GM12865 (cell line): Measurements from ENCODE around the gene FGF14.

ENCODE experiments used
- DNase-seq: peaks from one replicate; pipeline ENCODE4 v3.0.0; 2010; ENCODE audit warnings: low read depth
- H3K4me3 ChIP-seq: 2 replicates; pipeline ENCODE4 v1.5.1; 2011; ENCODE audit warnings: mild to moderate bottlenecking, low read depth, low read length, control low read depth
- CTCF ChIP-seq: IDR thresholded peaks from 2 replicates; pipeline ENCODE4 v1.5.1; 2011; ENCODE audit warnings: low read length, control low read depth, low read depth, inconsistent platforms; ENCODE audit not compliant: insufficient read depth; ENCODE audit errors: missing control alignments

The FGF14 gene

DNA sequence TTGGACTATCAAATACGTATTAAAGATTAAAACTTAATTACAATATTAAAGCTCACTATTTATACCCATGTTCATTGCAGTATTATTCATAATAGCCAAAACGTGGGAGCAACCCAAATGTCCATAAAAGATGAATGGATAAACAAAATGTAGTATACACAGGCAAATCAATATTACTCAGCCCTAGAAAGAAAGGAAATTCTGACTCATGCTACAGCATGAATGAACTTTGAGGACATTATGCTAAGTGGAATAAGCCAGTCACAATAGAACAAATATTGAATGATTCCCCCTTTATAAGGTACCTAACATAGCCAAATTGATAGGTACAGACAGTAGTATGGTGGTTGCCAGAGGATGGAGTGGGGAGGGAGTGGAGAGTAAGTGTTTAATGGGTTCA lies 457.3 kb downstream of the FGF14 start:
- DNase-seq: no peak
- TF ChIP-seq CTCF: no peak
- no peak overlapping the region for H3K4me3 ChIP-seq

DNA sequence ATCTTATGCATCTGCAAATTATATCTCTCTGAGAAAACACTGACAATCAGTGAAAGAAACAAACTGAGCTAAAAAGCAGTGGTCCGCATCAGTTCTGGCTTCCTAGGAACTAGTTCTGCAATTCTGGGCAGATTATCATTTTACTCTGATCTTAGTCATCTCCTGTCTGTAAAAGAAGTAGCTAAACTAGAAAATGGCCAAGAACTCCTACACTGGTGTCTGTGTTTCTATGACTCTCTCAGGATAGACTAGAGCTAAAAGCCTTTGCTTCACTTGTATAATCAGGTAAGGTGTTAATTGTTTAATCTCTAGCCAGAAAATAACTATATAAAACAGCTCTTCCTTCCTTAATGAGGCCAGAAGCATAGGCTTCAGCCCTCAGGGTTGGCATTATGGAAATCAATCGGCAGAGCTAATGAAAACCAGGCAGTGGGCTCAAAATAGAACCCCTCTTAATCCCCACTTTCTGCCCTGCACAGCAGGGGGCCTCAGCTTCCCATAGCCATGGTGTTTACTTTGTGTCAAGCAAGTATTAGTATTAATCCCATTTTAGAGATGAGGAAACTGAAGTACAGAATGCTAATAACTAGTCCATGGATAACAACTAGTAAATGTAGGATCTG lies 459.2 kb downstream of the FGF14 start:
- DNase-seq: no peak
- TF ChIP-seq CTCF: no peak
- no peak overlapping the region for H3K4me3 ChIP-seq

DNA sequence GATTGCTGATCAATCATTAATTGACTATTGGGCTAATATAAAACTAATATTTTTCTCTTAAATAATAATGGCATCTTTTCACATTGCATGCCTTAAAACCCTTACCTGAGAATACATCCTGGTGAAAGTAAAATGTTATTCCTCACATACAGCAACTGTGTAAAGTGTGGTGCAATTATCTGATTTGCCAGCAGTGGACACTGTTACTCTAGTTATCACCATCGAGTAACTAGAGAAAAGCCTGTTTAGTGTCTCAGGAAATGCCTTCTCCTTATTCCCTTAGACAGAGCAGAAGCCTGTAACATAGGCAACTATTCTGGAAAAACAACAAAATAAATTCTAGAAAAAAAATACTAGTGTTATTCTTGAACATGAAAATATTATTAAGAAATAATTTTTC lies 459.8 kb downstream of the FGF14 start:
- peak; percentile 25 for DNase-seq

DNA sequence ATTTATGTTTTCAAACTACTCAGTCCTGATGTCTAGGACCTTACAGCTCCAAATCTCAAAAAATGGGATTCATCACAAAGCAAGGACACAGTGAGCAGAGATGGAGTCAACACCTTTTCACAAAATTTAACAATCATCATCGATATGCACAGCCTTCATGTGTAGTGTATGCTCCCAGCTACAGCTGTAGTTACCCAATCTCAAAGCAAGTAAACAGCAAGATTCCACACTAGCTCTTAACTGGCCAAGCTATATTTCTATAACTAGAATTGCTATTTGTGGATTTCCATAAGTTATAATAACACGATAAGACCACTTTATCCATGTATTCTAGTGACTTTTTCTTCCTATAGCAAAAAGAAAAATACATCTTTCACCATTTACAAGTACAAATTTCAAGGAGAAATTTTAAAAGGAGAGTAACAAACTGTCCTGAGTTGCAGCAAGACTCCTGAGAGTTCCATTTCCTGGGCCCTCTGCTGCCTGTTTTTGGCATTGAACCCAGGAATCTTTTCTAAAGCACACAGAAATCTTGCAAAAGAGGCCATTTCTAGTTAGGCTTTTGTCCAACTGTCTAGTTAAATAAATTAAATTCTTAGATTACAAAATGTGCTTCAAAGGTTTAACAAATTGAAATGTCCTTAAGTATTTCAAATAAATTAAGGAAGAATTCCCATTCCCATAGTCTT lies 460.6 kb downstream of the FGF14 start:
- no peak for DNase-seq
- H3K4me3 ChIP-seq: no peak overlapping the region
- TF ChIP-seq CTCF: peak; percentile 9

More for the DNA sequence above, 459.8 kb downstream of the FGF14 start:
- TF ChIP-seq CTCF: peak; percentile 65
- no peak overlapping the region for H3K4me3 ChIP-seq

DNA sequence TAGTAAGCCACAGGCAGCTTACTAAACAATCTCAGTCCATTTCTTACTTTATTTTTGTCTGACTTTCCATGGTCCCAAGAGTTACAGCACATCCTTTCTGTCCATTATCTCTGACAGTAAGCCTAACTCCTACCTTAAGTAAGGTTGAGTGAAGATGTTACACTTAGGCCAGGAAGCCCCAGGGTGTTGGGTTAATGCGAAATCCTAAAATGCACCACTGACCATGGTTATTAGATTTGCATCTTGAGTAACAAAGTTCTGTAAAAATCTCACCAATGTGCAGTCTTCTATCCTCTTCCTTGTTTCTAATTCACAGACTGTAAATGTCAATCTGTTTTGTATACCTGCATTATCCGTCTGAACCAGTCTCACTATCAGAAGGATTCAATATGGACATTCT lies 462.5 kb downstream of the FGF14 start:
- no peak for TF ChIP-seq CTCF
- no peak for DNase-seq
- no peak overlapping the region for H3K4me3 ChIP-seq

DNA sequence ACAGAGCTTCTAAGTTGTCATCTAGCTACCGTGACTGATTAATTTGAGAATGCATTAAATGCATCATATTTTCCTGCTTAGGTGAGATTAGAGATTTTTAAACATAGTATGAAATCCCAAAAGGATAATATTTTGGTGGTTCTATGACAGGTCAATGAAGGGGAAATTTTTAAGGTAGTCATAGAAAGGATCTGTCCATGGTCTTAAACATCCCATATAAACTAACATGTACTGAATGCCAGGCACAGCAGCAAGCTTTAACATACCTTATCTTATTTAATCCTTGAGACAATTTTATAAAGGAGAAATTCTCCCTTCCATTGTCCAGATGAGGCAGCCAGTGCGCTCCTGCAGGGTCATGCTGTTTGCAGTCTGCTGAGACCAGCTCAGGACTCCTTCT lies 466.0 kb downstream of the FGF14 start:
- no peak for TF ChIP-seq CTCF
- no peak for DNase-seq
- H3K4me3 ChIP-seq: no peak overlapping the region

DNA sequence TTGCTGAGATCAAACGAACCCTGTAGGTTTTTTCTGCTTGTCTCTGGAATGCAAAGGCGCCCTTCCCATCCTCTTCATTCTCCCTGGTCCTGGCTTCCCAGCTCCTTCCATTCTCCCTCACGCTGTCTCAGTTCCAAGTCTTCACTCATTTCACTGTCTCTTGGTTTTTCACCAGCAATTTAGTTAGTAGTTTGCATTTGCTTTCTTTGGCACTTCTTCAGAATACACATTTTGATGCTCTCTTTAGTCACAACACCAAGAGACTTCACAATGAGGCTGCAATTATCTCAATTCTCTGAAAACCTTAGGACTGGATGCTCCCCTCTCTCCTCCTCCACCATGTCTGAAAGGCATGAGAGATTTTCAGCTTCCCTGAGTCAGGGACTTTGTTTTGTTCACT lies 470.7 kb downstream of the FGF14 start:
- DNase-seq: no peak
- H3K4me3 ChIP-seq: no peak overlapping the region
- TF ChIP-seq CTCF: no peak
